HG03575 (cell line): ENCODE measurements around the gene MR1.
"Not testable (repeated sequence)": the region's sequence is repeated elsewhere in the genome, so short reads cannot be mapped to it uniquely, and the experiment has no call there.

Source experiments
- ATAC-seq: cut with Tn5 transposase; IDR thresholded peaks from one replicate; pipeline ENCODE4 v1.9.1; 2021; ENCODE audit not compliant: unreplicated experiment, insufficient number of reproducible peaks, low FRiP score; ENCODE audit errors: extremely low read depth

MR1 gene

GRCh38 chr1:181060947-181061346 is 27.2 kb downstream of the MR1 start:
- not testable (repeated sequence) for ATAC-seq

GRCh38 chr1:181061487-181061886 is 27.7 kb downstream of the MR1 start:
- no peak for ATAC-seq

- ATAC-seq: peak; percentile 62
Observed at GRCh38 chr1:181061891-181062835, 28.4 kb downstream of the MR1 start.

GRCh38 chr1:181062836-181063428 is 29.1 kb downstream of the MR1 start:
- ATAC-seq: peak; percentile 75

- ATAC-seq: no peak
Observed at GRCh38 chr1:181064011-181064623, 30.3 kb downstream of the MR1 start.

- no peak for ATAC-seq
Observed at GRCh38 chr1:181064702-181065101, 30.9 kb downstream of the MR1 start.

- ATAC-seq: no peak
Observed at GRCh38 chr1:181073638-181074037, 39.9 kb downstream of the MR1 start.

- no peak for ATAC-seq
Observed at GRCh38 chr1:181075766-181076350, 42.1 kb downstream of the MR1 start.

GRCh38 chr1:181076852-181077251 is 43.1 kb downstream of the MR1 start:
- ATAC-seq: no peak

GRCh38 chr1:181077576-181078242 is 43.9 kb downstream of the MR1 start:
- no peak for ATAC-seq

- ATAC-seq: no peak
Observed at GRCh38 chr1:181079382-181079781, 45.6 kb downstream of the MR1 start.

- no peak for ATAC-seq
Observed at GRCh38 chr1:181079920-181080319, 46.1 kb downstream of the MR1 start.

GRCh38 chr1:181080556-181080955 is 46.8 kb downstream of the MR1 start:
- ATAC-seq: no peak

- ATAC-seq: no peak
Observed at GRCh38 chr1:181081395-181081794, 47.6 kb downstream of the MR1 start.

- no peak for ATAC-seq
Observed at GRCh38 chr1:181083842-181084605, 50.2 kb downstream of the MR1 start.

GRCh38 chr1:181084606-181084969 is 50.8 kb downstream of the MR1 start:
- ATAC-seq: no peak

GRCh38 chr1:181086091-181086490 is 52.3 kb downstream of the MR1 start:
- ATAC-seq: no peak

GRCh38 chr1:181086926-181087325 is 53.1 kb downstream of the MR1 start:
- ATAC-seq: no peak
